ENCODE results near the gene SOX15.

Gene SOX15

DNA sequence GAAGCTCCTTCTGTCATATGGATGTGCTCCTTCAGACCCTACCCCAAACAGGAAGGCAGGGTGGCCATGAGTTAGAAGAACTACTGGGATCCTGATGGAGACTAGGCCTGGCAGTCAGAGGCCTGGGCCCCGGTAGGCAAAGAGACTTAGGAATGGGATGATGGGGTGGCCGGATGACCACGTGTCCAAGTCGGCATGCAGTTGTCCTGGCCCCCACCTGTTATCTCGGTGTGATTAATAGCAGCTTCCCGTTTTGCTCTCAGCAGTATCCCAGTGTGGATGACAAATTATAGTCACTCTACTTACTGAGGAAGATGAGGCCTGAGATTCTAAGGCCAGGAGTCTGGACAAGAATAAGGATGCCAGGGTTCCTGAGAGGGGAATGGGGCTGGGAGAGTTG is 39.5 kb downstream of the SOX15 start:
- in situ Hi-C loops (cut with MboI; ENCODE audit: low sequenced_read_pairs, unreplicated experiment): no loop called here
- TF ChIP-seq, protein P1, sequence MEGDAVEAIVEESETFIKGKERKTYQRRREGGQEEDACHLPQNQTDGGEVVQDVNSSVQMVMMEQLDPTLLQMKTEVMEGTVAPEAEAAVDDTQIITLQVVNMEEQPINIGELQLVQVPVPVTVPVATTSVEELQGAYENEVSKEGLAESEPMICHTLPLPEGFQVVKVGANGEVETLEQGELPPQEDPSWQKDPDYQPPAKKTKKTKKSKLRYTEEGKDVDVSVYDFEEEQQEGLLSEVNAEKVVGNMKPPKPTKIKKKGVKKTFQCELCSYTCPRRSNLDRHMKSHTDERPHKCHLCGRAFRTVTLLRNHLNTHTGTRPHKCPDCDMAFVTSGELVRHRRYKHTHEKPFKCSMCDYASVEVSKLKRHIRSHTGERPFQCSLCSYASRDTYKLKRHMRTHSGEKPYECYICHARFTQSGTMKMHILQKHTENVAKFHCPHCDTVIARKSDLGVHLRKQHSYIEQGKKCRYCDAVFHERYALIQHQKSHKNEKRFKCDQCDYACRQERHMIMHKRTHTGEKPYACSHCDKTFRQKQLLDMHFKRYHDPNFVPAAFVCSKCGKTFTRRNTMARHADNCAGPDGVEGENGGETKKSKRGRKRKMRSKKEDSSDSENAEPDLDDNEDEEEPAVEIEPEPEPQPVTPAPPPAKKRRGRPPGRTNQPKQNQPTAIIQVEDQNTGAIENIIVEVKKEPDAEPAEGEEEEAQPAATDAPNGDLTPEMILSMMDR (IDR thresholded peaks at IDR 0.05; ENCODE audit: borderline replicate concordance, control extremely low read depth, extremely low read depth, insufficient read depth, missing control alignments): no peak
- no peak for DNase-seq (ENCODE audit: low spot score)

DNA sequence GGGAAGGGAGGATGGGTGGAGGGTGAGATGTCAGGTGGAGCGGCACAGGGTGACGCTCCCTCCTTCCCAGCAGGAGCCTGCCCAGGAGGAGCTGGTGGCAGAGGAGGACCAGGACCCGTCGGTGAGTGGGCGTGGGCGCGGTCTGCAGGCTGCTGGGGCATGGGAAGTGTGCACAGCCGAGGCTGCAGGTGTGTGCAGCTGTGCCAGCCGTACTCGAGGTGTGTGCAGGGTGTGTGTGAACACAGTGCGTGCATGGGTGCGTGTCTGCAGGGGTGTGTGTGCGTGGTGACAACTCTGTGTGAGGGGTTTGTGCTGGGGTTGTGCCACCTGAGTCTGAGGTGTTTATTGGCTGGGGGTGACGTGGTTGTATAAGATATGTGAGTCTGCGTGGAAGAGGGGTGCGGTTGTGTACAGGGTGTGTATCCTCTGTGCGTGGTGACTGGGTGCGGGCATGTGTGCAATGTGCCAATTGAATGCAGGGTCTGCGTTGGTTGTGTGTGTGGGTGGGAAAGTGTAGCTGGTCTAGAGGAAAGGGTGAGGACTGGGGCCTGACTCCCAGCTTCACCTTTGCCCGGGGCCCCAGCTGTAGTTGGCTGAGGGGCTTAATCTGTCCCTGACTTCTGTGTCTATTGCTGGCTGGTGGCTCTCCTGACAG is 40.4 kb downstream of the SOX15 start:
- TF ChIP-seq, protein P1 (IDR thresholded peaks at IDR 0.05; ENCODE audit: borderline replicate concordance, control extremely low read depth, extremely low read depth, insufficient read depth, missing control alignments): no peak
- DNase-seq (ENCODE audit: low spot score): no peak
- in situ Hi-C loops (cut with MboI; ENCODE audit: low sequenced_read_pairs, unreplicated experiment): no loop called here

DNA sequence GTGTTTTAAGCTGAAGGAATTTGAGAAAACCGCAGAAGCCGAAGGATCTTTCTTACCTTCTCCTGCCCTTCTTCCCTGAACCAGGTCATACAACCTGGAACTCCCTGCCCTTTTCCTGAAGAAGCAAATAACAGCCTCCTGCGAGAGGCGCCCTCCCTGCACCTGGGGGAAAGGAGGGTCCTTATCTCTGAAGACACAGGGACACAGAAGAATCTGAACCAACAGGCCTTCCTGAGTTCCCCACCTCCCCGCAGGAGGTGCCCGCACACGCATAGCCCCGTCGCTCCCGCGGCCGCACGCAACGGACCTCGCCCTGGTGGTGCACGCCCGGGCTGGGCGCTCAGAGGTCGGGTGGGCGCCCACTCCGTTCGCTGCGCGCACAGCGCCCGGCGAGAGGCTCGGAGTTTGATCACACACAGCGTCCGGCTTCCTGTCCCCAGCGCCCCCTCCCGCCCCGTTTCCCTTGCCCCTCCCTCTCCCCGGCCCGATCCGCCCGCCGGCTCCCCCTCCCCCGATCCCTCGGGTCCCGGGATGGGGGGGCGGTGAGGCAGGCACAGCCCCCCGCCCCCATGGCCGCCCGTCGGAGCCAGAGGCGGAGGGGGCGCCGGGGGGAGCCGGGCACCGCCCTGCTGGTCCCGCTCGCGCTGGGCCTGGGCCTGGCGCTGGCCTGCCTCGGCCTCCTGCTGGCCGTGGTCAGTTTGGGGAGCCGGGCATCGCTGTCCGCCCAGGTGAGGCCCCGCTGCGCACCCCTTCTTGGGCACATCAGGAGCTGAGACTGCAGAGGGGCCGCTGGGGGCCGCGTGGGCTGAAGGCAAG is 41.1 kb downstream of the SOX15 start, which contains the start of gene TNFSF12:
TSS of gene TNFSF12 (plus strand) at position 474 of the 816 bp plus-strand sequence. CDS start at position 570, 96 bp downstream.
- peak; percentile 84 for DNase-seq (ENCODE audit: low spot score)
- in situ Hi-C loops (cut with MboI; ENCODE audit: low sequenced_read_pairs, unreplicated experiment): no loop called here
- TF ChIP-seq, protein P1 (IDR thresholded peaks at IDR 0.05; ENCODE audit: borderline replicate concordance, control extremely low read depth, extremely low read depth, insufficient read depth, missing control alignments): no peak

DNA sequence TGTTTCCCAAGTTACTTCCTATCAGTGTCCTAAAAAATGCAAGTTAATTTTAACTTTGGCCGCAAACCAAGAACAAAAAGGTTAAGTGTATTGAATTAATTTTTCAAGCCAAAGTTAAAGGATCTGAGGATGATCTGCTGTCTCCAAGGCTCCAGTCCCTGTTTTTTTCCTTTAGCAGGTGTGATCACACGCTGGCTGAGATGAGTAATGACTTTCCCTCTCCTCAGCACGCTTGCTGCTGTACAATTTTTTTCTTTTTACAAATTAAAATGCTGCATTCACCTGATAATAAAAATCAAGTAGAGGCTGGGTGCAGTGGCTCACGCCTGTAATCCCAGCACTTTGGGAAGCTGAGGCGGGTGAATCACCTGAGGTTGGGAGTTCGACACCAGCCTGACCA is 45.0 kb downstream of the SOX15 start:
- no peak for DNase-seq (ENCODE audit: low spot score)
- TF ChIP-seq, protein P1 (IDR thresholded peaks at IDR 0.05; ENCODE audit: borderline replicate concordance, control extremely low read depth, extremely low read depth, insufficient read depth, missing control alignments): no peak
- in situ Hi-C loops (cut with MboI; ENCODE audit: low sequenced_read_pairs, unreplicated experiment): no loop called here

DNA sequence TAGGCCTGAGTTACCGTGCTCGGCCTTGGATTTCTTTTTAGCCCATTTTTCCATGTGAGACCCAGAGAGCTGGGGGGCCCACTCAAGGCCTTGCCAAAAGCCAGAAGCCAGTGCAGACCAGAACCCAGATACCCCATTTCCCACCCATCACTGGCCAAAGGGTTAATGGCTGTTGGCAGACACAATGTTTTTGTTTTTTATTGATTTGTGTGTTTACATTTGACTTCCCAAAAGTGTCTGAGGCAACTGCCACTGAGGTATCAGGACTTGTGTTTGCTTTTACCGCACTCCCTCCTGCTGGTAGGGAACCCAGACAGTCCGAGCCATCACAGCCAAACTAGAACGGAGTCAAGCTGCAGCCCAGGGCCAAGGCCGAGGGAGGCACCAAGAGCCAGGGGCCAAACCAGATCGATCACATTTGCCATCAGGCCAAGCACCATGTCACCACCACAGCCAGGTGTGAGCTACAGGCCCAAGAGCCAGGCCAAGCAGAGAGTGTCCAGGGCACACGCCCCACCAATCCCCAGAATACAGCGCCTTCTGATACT is 48.7 kb downstream of the SOX15 start:
- in situ Hi-C loops (cut with MboI; ENCODE audit: low sequenced_read_pairs, unreplicated experiment): no loop called here

DNA sequence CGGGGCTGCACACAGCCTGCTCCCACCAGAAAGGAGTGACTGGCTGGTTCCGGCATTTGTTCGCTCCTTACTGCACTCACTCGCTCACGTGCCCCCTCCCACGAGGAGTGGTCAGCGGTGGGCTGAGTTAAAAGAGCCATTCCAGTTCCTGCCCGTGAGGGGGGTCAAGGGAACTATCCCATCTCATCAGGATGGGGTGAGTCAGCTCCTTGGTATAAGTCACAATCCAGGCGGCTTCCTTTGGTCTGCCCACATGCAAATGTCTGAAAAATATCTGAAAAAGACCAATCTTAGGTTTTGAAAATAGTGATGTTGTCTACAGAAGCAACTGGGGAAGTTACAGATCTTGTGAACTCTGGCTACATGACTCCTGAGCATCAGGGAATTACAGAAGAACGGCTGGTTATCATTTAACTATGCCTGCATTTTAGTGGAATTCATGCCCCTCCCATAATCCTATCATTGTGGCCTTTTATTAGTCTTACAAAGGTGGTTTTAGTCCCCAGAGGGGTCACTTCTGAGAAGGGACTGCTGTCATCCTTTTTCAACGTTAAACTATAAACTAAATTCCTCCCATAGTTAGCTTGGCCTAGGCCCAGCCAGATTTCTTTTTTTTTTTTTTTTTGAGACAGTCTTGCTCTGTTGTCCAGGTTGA is 50.9 kb downstream of the SOX15 start:
- no peak for DNase-seq (ENCODE audit: low spot score)
- TF ChIP-seq, protein P1 (IDR thresholded peaks at IDR 0.05; ENCODE audit: borderline replicate concordance, control extremely low read depth, extremely low read depth, insufficient read depth, missing control alignments): no peak
- in situ Hi-C loops (cut with MboI; ENCODE audit: low sequenced_read_pairs, unreplicated experiment): no loop called here

More for the DNA sequence above, 48.7 kb downstream of the SOX15 start:
- TF ChIP-seq, protein P1 (IDR thresholded peaks at IDR 0.05; ENCODE audit: borderline replicate concordance, control extremely low read depth, extremely low read depth, insufficient read depth, missing control alignments): no peak
- no peak for DNase-seq (ENCODE audit: low spot score)

All from GM13976 (cell line).